NCI-H146 (cell line): ENCODE results near the gene RGS9.
"Not testable (repeated sequence)": the region's sequence is repeated elsewhere in the genome, so short reads cannot be mapped to it uniquely, and the experiment has no call there.

Source experiments
- DNase-seq: peaks from one replicate; lab custom pipeline; 2025; lab: John Stamatoyannopoulos, UW

RGS9 gene

GRCh38 chr17:65156835-65157565 lies 19.8 kb downstream of the RGS9 start:
- no peak for DNase-seq

GRCh38 chr17:65158041-65158440 lies 20.9 kb downstream of the RGS9 start:
- DNase-seq, result no peak

GRCh38 chr17:65158622-65159021 lies 21.5 kb downstream of the RGS9 start:
- no peak for DNase-seq

GRCh38 chr17:65160516-65160915 lies 23.3 kb downstream of the RGS9 start:
- no peak for DNase-seq

- no peak for DNase-seq
Observed at GRCh38 chr17:65163990-65164495, 26.9 kb downstream of the RGS9 start.

- no peak for DNase-seq
Observed at GRCh38 chr17:65166787-65167186, 29.6 kb downstream of the RGS9 start.

GRCh38 chr17:65167566-65167965 lies 30.4 kb downstream of the RGS9 start:
- no peak for DNase-seq

GRCh38 chr17:65169691-65170090 lies 32.5 kb downstream of the RGS9 start:
- no peak for DNase-seq

- peak; percentile 24 for DNase-seq
Observed at GRCh38 chr17:65170839-65171238, 33.7 kb downstream of the RGS9 start.

- no peak for DNase-seq
Observed at GRCh38 chr17:65171752-65172151, 34.6 kb downstream of the RGS9 start.

- DNase-seq, result no peak
Observed at GRCh38 chr17:65172496-65173136, 35.4 kb downstream of the RGS9 start.

- DNase-seq, result no peak
Observed at GRCh38 chr17:65173284-65173793, 36.2 kb downstream of the RGS9 start.

GRCh38 chr17:65173976-65174683 lies 37.0 kb downstream of the RGS9 start:
- no peak for DNase-seq

GRCh38 chr17:65174974-65175373 lies 37.8 kb downstream of the RGS9 start:
- no peak for DNase-seq

- no peak for DNase-seq
Observed at GRCh38 chr17:65175952-65176351, 38.8 kb downstream of the RGS9 start.

- no peak for DNase-seq
Observed at GRCh38 chr17:65176646-65177409, 39.7 kb downstream of the RGS9 start.

- no peak for DNase-seq
Observed at GRCh38 chr17:65177901-65178300, 40.7 kb downstream of the RGS9 start.

- not testable (repeated sequence) for DNase-seq
Observed at GRCh38 chr17:65180276-65180675, 43.1 kb downstream of the RGS9 start.

GRCh38 chr17:65180752-65181236 lies 43.6 kb downstream of the RGS9 start:
- not testable (repeated sequence) for DNase-seq

GRCh38 chr17:65181237-65182061 lies 44.3 kb downstream of the RGS9 start:
- no peak for DNase-seq

GRCh38 chr17:65182233-65182632 lies 45.1 kb downstream of the RGS9 start:
- no peak for DNase-seq
